Spleen (tissue), 11 donors: ENCODE measurements around the gene SCUBE2. TPM values are rescaled to one million over a fixed set of nuclear protein-coding genes. Genes with fewer than 3 reads are reported as not detected.

Source experiments
- DNase-seq: peaks from one replicate; pipeline ENCODE4 v3.0.0-alpha.2; 2020
- H3K27ac ChIP-seq, 8 donors: fragments of 200-600 bp; sonication (generic) in 7 of 8; 1 replicate in 4 of 8; 2 replicates in 4 of 8; pipeline versions ENCODE4 v1.5.0 to v1.8.0; 2016 to 2021; ENCODE audit warnings: inconsistent platforms in 4 of 8, mild to moderate bottlenecking in 4 of 8, moderate library complexity in 1 of 8
- H3K27me3 ChIP-seq, 7 donors: fragments of 200-600 bp; sonication (generic) in 6 of 7; replicated peaks in 1 of 7; 1 replicate in 4 of 7; 2 replicates in 3 of 7; pipeline versions ENCODE4 v1.5.0 to v1.8.0; 2016 to 2021; ENCODE audit warnings: inconsistent platforms in 3 of 7, mild to moderate bottlenecking in 1 of 7
- H3K36me3 ChIP-seq, 6 donors: fragments of 200-600 bp; sonication (generic) in 5 of 6; 1 replicate in 4 of 6; 2 replicates in 2 of 6; pipeline versions ENCODE4 v1.5.0 to v1.8.0; 2016 to 2021; ENCODE audit warnings: inconsistent platforms in 2 of 6
- H3K4me1 ChIP-seq, 6 donors: fragments of 200-600 bp; sonication (generic) in 5 of 6; 1 replicate in 3 of 6; 2 replicates in 3 of 6; pipeline versions ENCODE4 v1.5.0 to v1.8.0; 2016 to 2021; ENCODE audit warnings: inconsistent platforms in 3 of 6
- H3K4me3 ChIP-seq, 8 donors: fragments of 200-600 bp; sonication (generic) in 7 of 8; 1 replicate in 4 of 8; 2 replicates in 4 of 8; pipeline versions ENCODE4 v1.5.0 to v1.8.0; 2016 to 2021; ENCODE audit warnings: inconsistent platforms in 4 of 8, mild to moderate bottlenecking in 4 of 8, moderate library complexity in 2 of 8
- H3K9me3 ChIP-seq, 8 donors: fragments of 200-600 bp; sonication (generic) in 7 of 8; 1 replicate in 4 of 8; 2 replicates in 4 of 8; pipeline versions ENCODE4 v1.5.0 to v1.8.0; 2016 to 2021; ENCODE audit warnings: inconsistent platforms in 4 of 8
- POLR2A ChIP-seq, 3 donors: fragments of 450-650 bp; IDR thresholded peaks; one replicate each; pipeline ENCODE4 v1.5.1; 2017; ENCODE audit warnings: antibody characterized with exemption in 3 of 3, mild to moderate bottlenecking in 1 of 3
- POLR2AphosphoS5 ChIP-seq, 3 donors: sonication (generic); formaldehyde crosslinking; IDR thresholded peaks; one replicate each; pipeline ENCODE4 v1.5.1; 2017; ENCODE audit warnings: antibody characterized with exemption in 3 of 3
- WGBS, 5 donors: extraction: QIAGEN DNeasy Blood & Tissue Kit in 3 of 5; methylation state at CpG; one replicate each; pipeline versions ENCODE4 v1.1.5 to v1.1.7; 2013 to 2018; 5-methylcytosine and 5-hydroxymethylcytosine counted together
- intact Hi-C: fragments of 100-400 bp; cut with DNase I; formaldehyde crosslinking; loops from one replicate; pipeline ENCODE4 v1.15.0; 2023; ENCODE audit warnings: low total_unique reads
- polyA plus RNA-seq, 3 donors: library from polyadenylated mRNA; stranded (reverse); fragments of 200-250 nt; gene quantifications; one replicate each; pipeline ENCODE4 v1.2.1, GENCODE V29; 2013
- total RNA-seq, 7 donors: library from RNA; depleted of rRNA in 3 of 7; stranded (reverse); fragments of >200 nt in 3 of 7; fragmentation: NEBNext Ultra II Directional in 4 of 7; extraction: Animal tissue kit (Norgen Biotek cat#: 25700) in 4 of 7; gene quantifications; one replicate each; pipeline versions ENCODE4 v1.1.0 to v1.2.1, GENCODE V29; 2016 to 2021
- TF ChIP-seq, protein P1 (sequence below), 11 experiments: fragments of 200-600 bp in 7 of 11; fragments of 450-650 bp in 4 of 11; sonication (generic) in 4 of 11; IDR thresholded peaks in 8 of 11; conservative IDR thresholded peaks in 3 of 11; 1 replicate in 7 of 11; 2 replicates in 4 of 11; pipeline versions ENCODE4 v1.4.0 to v1.8.0; 2016 to 2021; ENCODE audit warnings: antibody characterized with exemption in 11 of 11, inconsistent platforms in 4 of 11, mild to moderate bottlenecking in 1 of 11
- donor health status: healthy with polysubstance abuse.
- donor health status: DM: no; HTN: no; CAD: no; lungs with moderate emphysema.
- donor health status: DM: no; HTN: no; CAD: no.
- donor health status: Bipolar disorder and iron deficiency.
- donor health status: healthy.
- donor health status: DM: no; HTN: no; CAD: no.
- donor health status: DM: yes; HTN: yes; CAD: no.

SCUBE2 gene
- total and polyA plus RNA-seq, 10 donors, result 2.4 to 28.6 (median 5.7) TPM

DNA sequence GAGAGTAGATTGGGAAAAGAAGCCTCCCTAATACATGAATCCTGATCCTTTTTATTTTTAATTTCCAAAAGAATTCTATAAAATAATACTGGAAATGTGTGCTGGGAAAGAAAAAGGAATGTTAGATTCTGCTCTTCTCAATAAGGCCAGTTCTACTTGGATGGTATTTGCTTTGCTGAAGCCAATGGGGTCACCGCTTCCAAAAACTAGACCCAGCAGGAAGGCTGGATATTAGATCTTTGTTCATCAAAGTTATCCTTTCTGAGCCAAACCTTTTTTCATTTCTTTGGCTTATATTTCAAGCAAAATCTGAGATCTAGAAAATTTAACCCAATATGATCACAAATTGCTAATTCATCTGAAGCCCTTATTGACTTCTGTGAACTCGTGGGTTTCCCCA is 41.4 kb downstream of the SCUBE2 start:
- WGBS, 5 donors, result 84 to 97% (median 91%) methylated on average over 2 of the region's 2 CpGs
- intact Hi-C loops, result no loop called here
- TF ChIP-seq POLR2AphosphoS5 (IDR thresholded peaks at IDR 0.05) (no peak), POLR2A (IDR thresholded peaks at IDR 0.05) (no peak)
- TF ChIP-seq, protein P1, sequence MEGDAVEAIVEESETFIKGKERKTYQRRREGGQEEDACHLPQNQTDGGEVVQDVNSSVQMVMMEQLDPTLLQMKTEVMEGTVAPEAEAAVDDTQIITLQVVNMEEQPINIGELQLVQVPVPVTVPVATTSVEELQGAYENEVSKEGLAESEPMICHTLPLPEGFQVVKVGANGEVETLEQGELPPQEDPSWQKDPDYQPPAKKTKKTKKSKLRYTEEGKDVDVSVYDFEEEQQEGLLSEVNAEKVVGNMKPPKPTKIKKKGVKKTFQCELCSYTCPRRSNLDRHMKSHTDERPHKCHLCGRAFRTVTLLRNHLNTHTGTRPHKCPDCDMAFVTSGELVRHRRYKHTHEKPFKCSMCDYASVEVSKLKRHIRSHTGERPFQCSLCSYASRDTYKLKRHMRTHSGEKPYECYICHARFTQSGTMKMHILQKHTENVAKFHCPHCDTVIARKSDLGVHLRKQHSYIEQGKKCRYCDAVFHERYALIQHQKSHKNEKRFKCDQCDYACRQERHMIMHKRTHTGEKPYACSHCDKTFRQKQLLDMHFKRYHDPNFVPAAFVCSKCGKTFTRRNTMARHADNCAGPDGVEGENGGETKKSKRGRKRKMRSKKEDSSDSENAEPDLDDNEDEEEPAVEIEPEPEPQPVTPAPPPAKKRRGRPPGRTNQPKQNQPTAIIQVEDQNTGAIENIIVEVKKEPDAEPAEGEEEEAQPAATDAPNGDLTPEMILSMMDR (IDR thresholded peaks at IDR 0.05 in 8 of 11, conservative IDR thresholded peaks at IDR 0.05 in 3 of 11), result no peak

DNA sequence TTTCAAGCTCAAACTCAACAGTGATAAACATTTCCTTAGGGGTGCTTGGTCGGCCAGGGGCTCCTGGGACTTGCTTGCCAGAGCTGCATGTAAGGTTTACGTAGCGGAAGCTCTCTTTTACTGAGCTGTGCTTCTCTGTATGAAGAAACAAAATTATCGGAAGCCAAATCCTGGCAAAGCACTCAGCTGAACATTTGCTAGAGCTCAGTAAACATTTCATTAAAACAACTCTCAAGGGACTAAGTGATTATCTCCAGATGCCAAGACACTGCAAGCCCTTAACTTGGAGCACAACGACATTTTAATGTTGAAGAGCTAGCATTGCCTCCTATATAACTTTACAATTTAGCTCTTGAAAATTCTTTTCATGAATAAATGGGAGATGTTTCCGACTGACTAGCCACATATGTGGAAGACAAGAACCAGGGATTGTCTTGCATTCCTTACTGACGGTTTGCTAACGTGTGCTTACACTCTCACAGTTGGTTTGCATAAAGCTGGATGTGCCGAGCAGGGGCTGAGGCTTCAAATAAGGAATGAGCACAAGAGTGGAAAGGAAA is 43.4 kb downstream of the SCUBE2 start:
- intact Hi-C loops, result no loop called here
- DNase-seq, result no peak
- H3K27me3 ChIP-seq, result no peaks in the 10 kb centered on the region
- 73 to 84% (median 79%) methylated on average over 9 of the region's 9 CpGs for WGBS, 5 donors
- TF ChIP-seq POLR2A (IDR thresholded peaks at IDR 0.05), result no peak
- TF ChIP-seq POLR2AphosphoS5 (IDR thresholded peaks at IDR 0.05), result no peak
- TF ChIP-seq, protein P1 (IDR thresholded peaks at IDR 0.05 in 8 of 11, conservative IDR thresholded peaks at IDR 0.05 in 3 of 11), result no peak
- no peaks in the 10 kb centered on the region for H3K9me3 ChIP-seq
- peak overlapping the region in 1 of 8 donors; percentile 9 for H3K27ac ChIP-seq
- no peak overlapping the region for H3K4me3 ChIP-seq
- H3K36me3 ChIP-seq, result no peaks in the 10 kb centered on the region
- H3K4me1 ChIP-seq, result no peaks in the 10 kb centered on the region

More for the DNA sequence above, 41.4 kb downstream of the SCUBE2 start:
- DNase-seq, result no peak
- Histone ChIP-seq H3K4me1 (no peaks in the 10 kb centered on the region), H3K4me3 (no peak overlapping the region), H3K36me3 (no peaks in the 10 kb centered on the region), H3K27ac (no peak overlapping the region), H3K27me3 (no peaks in the 10 kb centered on the region), H3K9me3 (no peaks in the 10 kb centered on the region)

DNA sequence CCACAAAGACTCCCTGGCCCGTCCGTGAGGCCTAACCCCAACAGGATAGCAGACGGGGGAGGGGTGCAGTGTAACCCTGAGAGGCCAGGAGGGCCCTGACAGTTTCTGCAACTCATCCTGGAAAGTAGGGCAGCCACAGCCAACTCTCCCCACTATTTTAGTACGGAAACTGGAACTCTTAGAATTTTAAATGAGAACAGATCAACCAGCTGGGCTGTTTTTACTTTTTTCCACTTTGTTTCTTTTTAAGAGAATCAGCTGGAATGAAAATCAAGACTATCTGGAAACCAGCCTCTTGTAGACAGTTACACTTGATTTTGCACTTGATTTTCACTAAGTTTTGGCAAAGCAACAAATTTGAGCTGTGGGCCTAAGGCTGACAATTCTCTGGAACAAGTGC is 44.9 kb downstream of the SCUBE2 start:
- H3K27me3 ChIP-seq, result peaks cover 0 to 4% (median 0%) of the 10 kb centered on the region in 7 donors
- no peaks in the 10 kb centered on the region for H3K9me3 ChIP-seq
- no peak for TF ChIP-seq POLR2AphosphoS5 (IDR thresholded peaks at IDR 0.05)
- TF ChIP-seq, protein P1 (IDR thresholded peaks at IDR 0.05 in 8 of 11, conservative IDR thresholded peaks at IDR 0.05 in 3 of 11), result no peak
- peak overlapping the region in 1 of 8 donors; percentile 30 for H3K27ac ChIP-seq
- DNase-seq, result no peak
- no peaks in the 10 kb centered on the region for H3K36me3 ChIP-seq
- no peak overlapping the region for H3K4me3 ChIP-seq
- H3K4me1 ChIP-seq, result no peaks in the 10 kb centered on the region
- intact Hi-C loops, result no loop called here
- WGBS, 5 donors, result 67 to 86% (median 82%) methylated on average over 4 of the region's 4 CpGs

DNA sequence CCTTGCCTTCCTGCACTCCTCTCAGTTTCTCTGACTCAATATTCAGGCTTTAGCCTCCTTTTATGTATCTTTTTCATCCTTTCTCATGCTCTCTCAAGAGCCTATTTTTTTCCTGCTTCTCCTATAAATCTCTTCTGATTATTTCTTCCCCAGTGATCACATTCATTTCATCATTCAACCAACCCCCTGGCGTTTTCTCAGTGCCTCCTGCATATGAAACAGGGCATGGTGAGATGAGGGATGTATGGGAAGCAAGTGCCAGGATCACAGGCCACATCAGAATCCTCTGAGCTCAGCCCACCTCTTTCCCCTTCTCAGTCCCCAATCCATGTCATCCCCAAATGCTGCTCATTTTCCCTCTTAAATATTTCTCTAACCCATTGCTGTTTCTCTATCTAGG is 48.9 kb downstream of the SCUBE2 start:
- no peak for DNase-seq
- 49 to 81% (median 63%) methylated on average over 1 of the region's 1 CpG for WGBS, 5 donors
- no peak overlapping the region for H3K27ac ChIP-seq
- H3K36me3 ChIP-seq, result no peaks in the 10 kb centered on the region
- H3K4me3 ChIP-seq, result no peak overlapping the region
- intact Hi-C loops, result no loop called here
- TF ChIP-seq, protein P1 (IDR thresholded peaks at IDR 0.05 in 8 of 11, conservative IDR thresholded peaks at IDR 0.05 in 3 of 11), result no peak
- TF ChIP-seq POLR2AphosphoS5 (IDR thresholded peaks at IDR 0.05) (no peak), POLR2A (IDR thresholded peaks at IDR 0.05) (no peak)
- H3K9me3 ChIP-seq, result no peaks in the 10 kb centered on the region
- H3K27me3 ChIP-seq, result peaks cover 0 to 4% (median 0%) of the 10 kb centered on the region in 7 donors
- peaks cover 0 to 15% (median 3%) of the 10 kb centered on the region in 6 donors for H3K4me1 ChIP-seq
